Natural killer cell (primary cell): ENCODE measurements around the gene SPOCK3. TPM values are rescaled to one million over a fixed set of nuclear protein-coding genes. Genes with fewer than 3 reads are reported as not detected.

ENCODE experiments used
- ATAC-seq, 3 donors: fragments of 150-1000 bp in 2 of 3; fragments of 200-7000 bp in 1 of 3; cut with Tn5 transposase; 1 replicate in 1 of 3; 2 replicates in 2 of 3; pipeline ENCODE4 v1.10.0; 2021; ENCODE audit warnings: mild to moderate bottlenecking in 2 of 3, moderate library complexity in 2 of 3
- DNase-seq, 2 donors: peaks; one replicate each; pipeline versions ENCODE4 v3.0.0 to v3.0.0-alpha.2; 2013 to 2021; ENCODE audit warnings: mixed read lengths in 1 of 2
- H3K27ac ChIP-seq: one replicate; pipeline ENCODE4 v1.5.1; 2013; ENCODE audit warnings: mild to moderate bottlenecking, low read length
- H3K27me3 ChIP-seq: one replicate; pipeline ENCODE4 v1.6.1; 2013; ENCODE audit warnings: low read length; ENCODE audit not compliant: control insufficient read depth, insufficient read depth
- H3K36me3 ChIP-seq: one replicate; pipeline ENCODE4 v1.6.1; 2013; ENCODE audit warnings: low read length; ENCODE audit not compliant: control insufficient read depth, insufficient read depth
- H3K4me1 ChIP-seq: one replicate; pipeline ENCODE4 v1.6.1; 2013; ENCODE audit warnings: low read length; ENCODE audit not compliant: control insufficient read depth, insufficient read depth
- H3K4me3 ChIP-seq: one replicate; pipeline ENCODE4 v1.5.1; 2013; ENCODE audit warnings: low read length
- H3K9me3 ChIP-seq: one replicate; pipeline ENCODE4 v1.6.1; 2013; ENCODE audit warnings: low read length; ENCODE audit not compliant: control insufficient read depth, insufficient read depth
- H3K27ac Mint-ChIP-seq, 2 donors: one replicate each; pipeline ENCODE4 v1.8.0; 2022; ENCODE audit warnings: mild to moderate bottlenecking in 2 of 2, mixed read lengths in 2 of 2, moderate library complexity in 1 of 2
- H3K27me3 Mint-ChIP-seq, 2 donors: one replicate each; pipeline ENCODE4 v1.8.0; 2022; ENCODE audit warnings: low read depth in 2 of 2, mixed read lengths in 2 of 2
- H3K36me3 Mint-ChIP-seq: one replicate; pipeline ENCODE4 v1.8.0; 2022; ENCODE audit warnings: mixed read lengths
- H3K4me1 Mint-ChIP-seq, 2 donors: one replicate each; pipeline ENCODE4 v1.8.0; 2022; ENCODE audit warnings: mixed read lengths in 2 of 2
- H3K4me3 Mint-ChIP-seq: one replicate; pipeline ENCODE4 v1.8.0; 2022; ENCODE audit warnings: mild to moderate bottlenecking, moderate library complexity, mixed read lengths
- H3K9me3 Mint-ChIP-seq, 2 donors: one replicate each; pipeline ENCODE4 v1.8.0; 2022; ENCODE audit warnings: mixed read lengths in 2 of 2
- WGBS: methylation state at CpG from one replicate; pipeline ENCODE4 v1.1.7; 2013; ENCODE audit warnings: missing lambda C conversion rate; ENCODE audit not compliant: insufficient coverage; 5-methylcytosine and 5-hydroxymethylcytosine counted together
- intact Hi-C: fragments of 100-400 bp; cut with micrococcal nuclease; formaldehyde crosslinking; loops from one replicate; pipeline ENCODE4 v1.14.2; 2022
- total RNA-seq, 4 donors: library from RNA; stranded (reverse); fragments of 120-200 nt in 1 of 4; gene quantifications; one replicate each; pipeline versions ENCODE4 v1.2.3 to v1.2.4, GENCODE V29; 2013 to 2022
- TF ChIP-seq, protein P1 (sequence below): fragments of 200-600 bp; IDR thresholded peaks from one replicate; pipeline ENCODE4 v1.8.0; 2022; ENCODE audit warnings: antibody characterized with exemption

SPOCK3 gene
- total RNA-seq, 3 donors from 2014 or later (not counting 1 experiment from before 2014, with no cell fraction given) = not detected

DNA sequence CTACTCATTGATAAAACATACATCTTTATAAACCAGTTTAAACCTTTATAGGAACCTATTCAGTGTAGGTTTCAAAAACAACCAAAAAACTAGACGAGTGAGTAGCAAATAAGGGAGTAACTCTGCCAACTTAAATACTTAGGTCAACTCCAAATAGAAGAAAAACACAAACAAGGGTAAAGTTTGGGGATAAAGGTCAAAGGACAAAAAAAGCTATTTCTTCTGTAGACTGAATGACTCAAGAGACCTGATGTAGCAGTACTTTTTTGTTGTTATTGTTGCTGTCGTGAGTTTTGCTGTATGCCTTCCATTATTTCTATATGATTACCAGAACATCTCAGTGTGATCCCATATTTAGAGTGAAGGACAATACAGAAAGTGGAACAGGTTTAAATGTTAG, 199.3 kb downstream of the SPOCK3 start:
- no CpG with 5 or more reads among the region's 2 CpGs for WGBS
- Mint-ChIP-seq H3K9me3 (peaks cover 4% of the 10 kb centered on the region in 2 donors), H3K27me3 (no peaks in the 10 kb centered on the region), H3K4me3 (no peak overlapping the region), H3K27ac (no peak overlapping the region), H3K4me1 (no peaks in the 10 kb centered on the region), H3K36me3 (no peaks in the 10 kb centered on the region)
- Histone ChIP-seq H3K4me3 (no peak overlapping the region), H3K27ac (no peak overlapping the region), H3K36me3 (no peaks in the 10 kb centered on the region), H3K27me3 (no peaks in the 10 kb centered on the region), H3K4me1 (no peaks in the 10 kb centered on the region), H3K9me3 (no peaks in the 10 kb centered on the region)
- DNase-seq (no peak), ATAC-seq (no peak)
- intact Hi-C loops = no loop called here
- TF ChIP-seq, protein P1, sequence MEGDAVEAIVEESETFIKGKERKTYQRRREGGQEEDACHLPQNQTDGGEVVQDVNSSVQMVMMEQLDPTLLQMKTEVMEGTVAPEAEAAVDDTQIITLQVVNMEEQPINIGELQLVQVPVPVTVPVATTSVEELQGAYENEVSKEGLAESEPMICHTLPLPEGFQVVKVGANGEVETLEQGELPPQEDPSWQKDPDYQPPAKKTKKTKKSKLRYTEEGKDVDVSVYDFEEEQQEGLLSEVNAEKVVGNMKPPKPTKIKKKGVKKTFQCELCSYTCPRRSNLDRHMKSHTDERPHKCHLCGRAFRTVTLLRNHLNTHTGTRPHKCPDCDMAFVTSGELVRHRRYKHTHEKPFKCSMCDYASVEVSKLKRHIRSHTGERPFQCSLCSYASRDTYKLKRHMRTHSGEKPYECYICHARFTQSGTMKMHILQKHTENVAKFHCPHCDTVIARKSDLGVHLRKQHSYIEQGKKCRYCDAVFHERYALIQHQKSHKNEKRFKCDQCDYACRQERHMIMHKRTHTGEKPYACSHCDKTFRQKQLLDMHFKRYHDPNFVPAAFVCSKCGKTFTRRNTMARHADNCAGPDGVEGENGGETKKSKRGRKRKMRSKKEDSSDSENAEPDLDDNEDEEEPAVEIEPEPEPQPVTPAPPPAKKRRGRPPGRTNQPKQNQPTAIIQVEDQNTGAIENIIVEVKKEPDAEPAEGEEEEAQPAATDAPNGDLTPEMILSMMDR = no peak

DNA sequence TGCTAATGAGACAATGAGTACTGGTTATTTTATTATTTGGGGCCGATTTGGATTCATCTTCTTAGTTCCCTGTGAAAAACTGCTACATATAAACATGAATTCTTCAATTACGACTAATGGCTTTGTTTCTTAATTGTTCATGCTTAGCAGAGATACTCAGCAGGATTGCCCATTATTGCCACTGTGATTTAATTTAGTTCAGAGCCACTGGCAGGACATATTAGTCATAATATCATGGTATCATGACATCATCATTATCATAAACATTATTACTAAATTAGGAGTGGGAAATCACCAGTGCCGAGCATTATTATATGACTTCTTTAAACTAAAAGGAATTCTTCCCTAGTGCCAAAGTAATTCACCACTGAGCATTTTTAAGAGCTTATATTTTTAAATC, 201.4 kb downstream of the SPOCK3 start:
- Mint-ChIP-seq H3K27ac (no peak overlapping the region), H3K4me1 (no peaks in the 10 kb centered on the region), H3K36me3 (no peaks in the 10 kb centered on the region), H3K9me3 (peaks cover 0 to 4% of the 10 kb centered on the region in 2 donors), H3K4me3 (no peak overlapping the region), H3K27me3 (no peaks in the 10 kb centered on the region)
- Histone ChIP-seq H3K27me3 (no peaks in the 10 kb centered on the region), H3K4me1 (no peaks in the 10 kb centered on the region), H3K27ac (no peak overlapping the region), H3K36me3 (no peaks in the 10 kb centered on the region), H3K4me3 (no peak overlapping the region), H3K9me3 (no peaks in the 10 kb centered on the region)
- ATAC-seq (no peak), DNase-seq (no peak)
- WGBS = no CpG with 5 or more reads among the region's 3 CpGs
- intact Hi-C loops = no loop called here
- TF ChIP-seq, protein P1 = no peak

DNA sequence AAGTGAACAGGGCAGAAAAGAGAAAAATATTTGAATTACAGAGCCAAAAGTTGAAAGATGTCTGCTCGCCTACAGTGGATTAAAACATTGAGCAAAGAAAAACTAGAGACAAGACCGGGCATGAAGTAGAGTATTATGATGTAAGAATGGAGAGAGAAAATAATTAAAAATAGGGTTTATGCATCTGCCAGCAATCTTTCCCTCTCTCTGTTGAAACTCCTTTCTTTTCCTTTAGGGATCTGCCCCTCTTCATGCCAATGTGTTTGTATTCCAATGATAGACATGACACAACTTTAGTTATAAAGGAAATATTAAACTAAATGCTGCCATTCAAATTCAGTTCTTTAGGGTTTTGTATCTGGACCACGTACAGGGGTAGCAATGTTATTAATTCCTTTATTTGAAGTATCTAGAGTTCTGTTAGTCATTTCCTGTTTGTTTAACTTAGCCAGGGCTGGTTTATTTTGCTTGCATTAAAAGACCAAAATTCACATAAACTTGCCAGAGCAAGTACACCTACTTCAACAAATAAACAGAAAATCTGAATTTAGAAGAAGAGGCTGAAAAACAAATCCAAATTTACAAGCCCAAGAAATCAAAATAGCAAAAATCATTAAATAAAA, 202.6 kb downstream of the SPOCK3 start:
- Mint-ChIP-seq H3K27me3 (no peaks in the 10 kb centered on the region), H3K36me3 (no peaks in the 10 kb centered on the region), H3K4me3 (no peak overlapping the region), H3K9me3 (peaks cover 2 to 4% of the 10 kb centered on the region in 2 donors), H3K4me1 (no peaks in the 10 kb centered on the region), H3K27ac (no peak overlapping the region)
- no peak overlapping the region for H3K27ac ChIP-seq
- TF ChIP-seq, protein P1 = no peak
- no peaks in the 10 kb centered on the region for H3K4me1 ChIP-seq
- H3K4me3 ChIP-seq = no peak overlapping the region
- 89% methylated on average over 3 of the region's 3 CpGs for WGBS
- H3K9me3 ChIP-seq = no peaks in the 10 kb centered on the region
- H3K27me3 ChIP-seq = no peaks in the 10 kb centered on the region
- ATAC-seq (no peak), DNase-seq (no peak)
- no peaks in the 10 kb centered on the region for H3K36me3 ChIP-seq
- intact Hi-C loops = no loop called here

DNA sequence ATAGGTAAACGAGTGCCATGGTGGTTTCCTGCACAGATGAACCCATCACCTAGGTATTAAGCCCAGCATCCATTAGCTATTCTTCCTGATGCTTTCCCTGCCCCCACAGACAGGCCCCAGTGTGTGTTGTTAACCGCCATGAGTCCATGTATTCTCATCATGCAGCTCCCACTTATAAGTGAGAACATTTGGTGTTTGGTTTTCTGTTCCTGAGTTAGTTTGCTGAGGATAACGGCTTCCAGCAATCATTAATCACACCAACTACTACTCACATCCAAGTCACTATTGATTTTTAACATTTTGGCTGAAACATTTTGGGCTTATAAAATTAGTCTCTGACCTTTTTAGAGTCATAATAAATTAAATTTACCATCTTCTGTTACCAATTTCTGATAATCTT, 205.3 kb downstream of the SPOCK3 start:
- 100% methylated on average over 1 of the region's 3 CpGs for WGBS
- Mint-ChIP-seq H3K27ac (no peak overlapping the region), H3K27me3 (no peaks in the 10 kb centered on the region), H3K36me3 (no peaks in the 10 kb centered on the region), H3K4me1 (no peaks in the 10 kb centered on the region), H3K9me3 (peaks cover 2 to 7% of the 10 kb centered on the region in 2 donors), H3K4me3 (no peak overlapping the region)
- TF ChIP-seq, protein P1 = no peak
- intact Hi-C loops = no loop called here
- no peak overlapping the region for H3K4me3 ChIP-seq
- ATAC-seq (no peak), DNase-seq (no peak)
- H3K4me1 ChIP-seq = no peaks in the 10 kb centered on the region
- no peaks in the 10 kb centered on the region for H3K27me3 ChIP-seq
- no peak overlapping the region for H3K27ac ChIP-seq
- no peaks in the 10 kb centered on the region for H3K9me3 ChIP-seq
- no peaks in the 10 kb centered on the region for H3K36me3 ChIP-seq
